ENCODE results near the gene TMEM145.

The TMEM145 gene

GRCh38 chr19:42293540-42293939 lies 19.6 kb upstream of the TMEM145 start:
- TF ChIP-seq, protein P1, sequence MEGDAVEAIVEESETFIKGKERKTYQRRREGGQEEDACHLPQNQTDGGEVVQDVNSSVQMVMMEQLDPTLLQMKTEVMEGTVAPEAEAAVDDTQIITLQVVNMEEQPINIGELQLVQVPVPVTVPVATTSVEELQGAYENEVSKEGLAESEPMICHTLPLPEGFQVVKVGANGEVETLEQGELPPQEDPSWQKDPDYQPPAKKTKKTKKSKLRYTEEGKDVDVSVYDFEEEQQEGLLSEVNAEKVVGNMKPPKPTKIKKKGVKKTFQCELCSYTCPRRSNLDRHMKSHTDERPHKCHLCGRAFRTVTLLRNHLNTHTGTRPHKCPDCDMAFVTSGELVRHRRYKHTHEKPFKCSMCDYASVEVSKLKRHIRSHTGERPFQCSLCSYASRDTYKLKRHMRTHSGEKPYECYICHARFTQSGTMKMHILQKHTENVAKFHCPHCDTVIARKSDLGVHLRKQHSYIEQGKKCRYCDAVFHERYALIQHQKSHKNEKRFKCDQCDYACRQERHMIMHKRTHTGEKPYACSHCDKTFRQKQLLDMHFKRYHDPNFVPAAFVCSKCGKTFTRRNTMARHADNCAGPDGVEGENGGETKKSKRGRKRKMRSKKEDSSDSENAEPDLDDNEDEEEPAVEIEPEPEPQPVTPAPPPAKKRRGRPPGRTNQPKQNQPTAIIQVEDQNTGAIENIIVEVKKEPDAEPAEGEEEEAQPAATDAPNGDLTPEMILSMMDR (conservative IDR thresholded peaks at IDR 0.05; ENCODE audit: control insufficient read depth, insufficient read depth, low read depth, low read length) = no peak
- no peak for DNase-seq (ENCODE audit: low read depth)
- H3K4me3 ChIP-seq (ENCODE audit: control insufficient read depth, low read depth, low read length) = no peak overlapping the region

GRCh38 chr19:42293948-42294347 lies 19.2 kb upstream of the TMEM145 start:
- H3K4me3 ChIP-seq (ENCODE audit: control insufficient read depth, low read depth, low read length) = no peak overlapping the region
- DNase-seq (ENCODE audit: low read depth) = no peak
- TF ChIP-seq, protein P1 (conservative IDR thresholded peaks at IDR 0.05; ENCODE audit: control insufficient read depth, insufficient read depth, low read depth, low read length) = no peak

DNA sequence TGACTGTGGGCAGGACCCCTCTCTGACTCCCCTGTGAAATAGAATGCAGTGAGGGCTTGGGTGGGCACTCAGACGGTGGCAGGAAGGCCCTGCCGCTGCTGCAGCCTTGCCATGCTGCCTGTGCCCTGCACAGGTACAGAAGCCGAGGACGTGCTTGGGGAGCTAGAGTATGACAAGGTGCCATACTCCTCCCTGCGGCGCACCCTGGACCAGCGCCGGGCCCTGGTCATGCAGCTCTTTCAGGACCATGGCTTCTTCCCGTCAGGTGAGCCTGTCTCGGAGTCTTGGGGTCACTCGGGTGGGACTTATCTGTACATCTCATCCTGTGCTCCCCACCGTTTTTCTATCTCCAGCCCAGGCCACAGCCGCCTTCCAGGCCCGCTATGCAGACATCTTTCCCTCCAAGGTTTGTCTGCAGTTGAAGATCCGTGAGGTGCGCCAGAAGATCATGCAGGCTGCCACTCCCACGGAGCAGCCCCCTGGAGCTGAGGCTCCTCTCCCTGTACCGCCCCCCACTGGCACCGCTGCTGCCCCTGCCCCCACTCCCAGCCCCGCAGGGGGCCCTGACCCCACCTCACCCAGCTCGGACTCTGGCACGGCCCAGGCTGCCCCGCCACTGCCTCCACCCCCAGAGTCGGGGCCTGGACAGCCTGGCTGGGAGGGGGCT lies 18.5 kb upstream of the TMEM145 start:
- no peak for DNase-seq (ENCODE audit: low read depth)
- H3K4me3 ChIP-seq (ENCODE audit: control insufficient read depth, low read depth, low read length) = no peak overlapping the region
- TF ChIP-seq, protein P1 (conservative IDR thresholded peaks at IDR 0.05; ENCODE audit: control insufficient read depth, insufficient read depth, low read depth, low read length) = no peak

- no peak for DNase-seq (ENCODE audit: low read depth)
- H3K4me3 ChIP-seq (ENCODE audit: control insufficient read depth, low read depth, low read length) = no peak overlapping the region
- TF ChIP-seq, protein P1 (conservative IDR thresholded peaks at IDR 0.05; ENCODE audit: control insufficient read depth, insufficient read depth, low read depth, low read length) = no peak
Measured at GRCh38 chr19:42295342-42295741, 17.8 kb upstream of the TMEM145 start.

- peak; percentile 52 for DNase-seq (ENCODE audit: low read depth)
- TF ChIP-seq, protein P1 (conservative IDR thresholded peaks at IDR 0.05; ENCODE audit: control insufficient read depth, insufficient read depth, low read depth, low read length) = peak; percentile 92
- no peak overlapping the region for H3K4me3 ChIP-seq (ENCODE audit: control insufficient read depth, low read depth, low read length)
Measured at GRCh38 chr19:42295831-42296525, 17.1 kb upstream of the TMEM145 start.

GRCh38 chr19:42297039-42297438 lies 16.1 kb upstream of the TMEM145 start:
- TF ChIP-seq, protein P1 (conservative IDR thresholded peaks at IDR 0.05; ENCODE audit: control insufficient read depth, insufficient read depth, low read depth, low read length) = no peak
- H3K4me3 ChIP-seq (ENCODE audit: control insufficient read depth, low read depth, low read length) = no peak overlapping the region
- no peak for DNase-seq (ENCODE audit: low read depth)

Measured in fibroblast of mammary gland (primary cell).